Sigmoid colon (tissue), 4 donors: ENCODE measurements around the gene ABCG8.

Source experiments
- POLR2A ChIP-seq, 2 donors: fragments of 450-650 bp; IDR thresholded peaks; one replicate each; pipeline ENCODE4 v1.6.1; 2016; ENCODE audit warnings: antibody characterized with exemption in 2 of 2, mild to moderate bottlenecking in 2 of 2, moderate library complexity in 2 of 2
- POLR2AphosphoS5 ChIP-seq, 4 donors: sonication (generic); formaldehyde crosslinking; IDR thresholded peaks; one replicate each; pipeline ENCODE4 v1.6.1; 2017; ENCODE audit warnings: antibody characterized with exemption in 4 of 4
- TF ChIP-seq, protein P1 (sequence below), 4 experiments: fragments of 450-650 bp in 3 of 4; fragments of 200-600 bp in 1 of 4; IDR thresholded peaks; one replicate each; pipeline ENCODE4 v1.5.1; 2016 to 2019; ENCODE audit warnings: antibody characterized with exemption in 4 of 4, mild to moderate bottlenecking in 3 of 4, moderate library complexity in 2 of 4

DNA sequence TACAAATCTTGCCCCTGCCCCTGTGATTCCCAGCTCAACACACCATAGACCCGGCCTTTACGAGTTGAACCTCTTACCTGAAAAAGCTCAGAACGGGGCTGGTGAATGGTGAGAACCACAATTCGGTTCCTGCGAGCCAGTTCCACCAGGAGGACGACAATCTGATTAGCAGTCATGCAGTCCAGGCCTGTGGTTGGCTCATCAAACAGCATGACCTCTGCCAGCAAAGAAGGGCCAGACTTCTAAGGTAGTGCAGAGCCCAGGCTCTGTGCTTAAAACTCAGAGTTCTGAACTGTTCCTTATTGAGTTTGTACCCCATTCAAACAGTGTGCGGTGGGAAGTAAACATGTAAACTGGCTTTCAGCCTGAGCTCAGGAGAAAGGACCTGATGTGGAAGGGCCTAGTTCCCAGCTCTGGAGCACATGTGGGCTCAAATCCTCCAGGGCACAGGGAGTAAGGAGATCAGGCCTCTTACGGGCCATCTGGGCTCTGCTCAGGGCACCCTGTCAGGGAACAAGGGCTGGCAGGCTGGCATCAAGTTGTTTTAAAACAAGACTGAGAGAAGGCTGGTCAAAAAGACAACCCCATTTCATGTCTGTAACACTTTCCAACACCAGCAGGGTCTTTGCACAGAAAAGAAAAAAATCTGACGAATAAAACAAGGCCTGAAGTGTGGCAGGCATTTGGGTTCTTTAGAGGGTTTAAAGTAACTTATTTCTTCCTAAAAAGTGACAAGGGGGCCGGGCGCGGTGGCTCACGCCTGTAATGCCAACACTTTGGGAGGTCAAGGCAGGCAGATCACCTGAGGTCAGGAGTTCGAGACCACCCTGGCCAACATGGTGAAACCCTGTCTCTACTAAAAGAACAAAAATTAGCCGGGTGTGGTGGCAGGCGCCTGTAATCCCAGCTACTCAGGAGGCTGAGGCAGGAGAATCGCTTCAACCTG, 12.2 kb upstream of the ABCG8 start:
- TF ChIP-seq, protein P1, sequence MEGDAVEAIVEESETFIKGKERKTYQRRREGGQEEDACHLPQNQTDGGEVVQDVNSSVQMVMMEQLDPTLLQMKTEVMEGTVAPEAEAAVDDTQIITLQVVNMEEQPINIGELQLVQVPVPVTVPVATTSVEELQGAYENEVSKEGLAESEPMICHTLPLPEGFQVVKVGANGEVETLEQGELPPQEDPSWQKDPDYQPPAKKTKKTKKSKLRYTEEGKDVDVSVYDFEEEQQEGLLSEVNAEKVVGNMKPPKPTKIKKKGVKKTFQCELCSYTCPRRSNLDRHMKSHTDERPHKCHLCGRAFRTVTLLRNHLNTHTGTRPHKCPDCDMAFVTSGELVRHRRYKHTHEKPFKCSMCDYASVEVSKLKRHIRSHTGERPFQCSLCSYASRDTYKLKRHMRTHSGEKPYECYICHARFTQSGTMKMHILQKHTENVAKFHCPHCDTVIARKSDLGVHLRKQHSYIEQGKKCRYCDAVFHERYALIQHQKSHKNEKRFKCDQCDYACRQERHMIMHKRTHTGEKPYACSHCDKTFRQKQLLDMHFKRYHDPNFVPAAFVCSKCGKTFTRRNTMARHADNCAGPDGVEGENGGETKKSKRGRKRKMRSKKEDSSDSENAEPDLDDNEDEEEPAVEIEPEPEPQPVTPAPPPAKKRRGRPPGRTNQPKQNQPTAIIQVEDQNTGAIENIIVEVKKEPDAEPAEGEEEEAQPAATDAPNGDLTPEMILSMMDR (IDR thresholded peaks at IDR 0.05): no peak
- TF ChIP-seq POLR2A (IDR thresholded peaks at IDR 0.05) (no peak), POLR2AphosphoS5 (IDR thresholded peaks at IDR 0.05) (no peak)
